ENCODE data around the gene ZNF81.

- TF ChIP-seq CEBPB (IDR thresholded peaks at IDR 0.05; ENCODE audit: low read depth, low read length) (no peak), CTCF (conservative IDR thresholded peaks at IDR 0.05; ENCODE audit: low read depth, low read length) (no peak), FOS (IDR thresholded peaks at IDR 0.05; ENCODE audit: low read depth, low read length) (no peak), POLR2A (IDR thresholded peaks at IDR 0.05; ENCODE audit: low read depth, low read length) (no peak), ELK1 (IDR thresholded peaks at IDR 0.05; ENCODE audit: borderline replicate concordance, low read depth, low read length) (no peak), RFX5 (IDR thresholded peaks at IDR 0.05; ENCODE audit: low read depth, low read length) (no peak), BHLHE40 (IDR thresholded peaks at IDR 0.05; ENCODE audit: low read depth, low read length) (no peak), RAD21 (IDR thresholded peaks at IDR 0.05; ENCODE audit: low read length) (no peak), SMC3 (IDR thresholded peaks at IDR 0.05; ENCODE audit: low read depth, low read length) (no peak)
Measured at GRCh38 chrX:47936224-47936939, 99.7 kb downstream of the ZNF81 start.
